ENCODE results near the gene HM13. TPM values are rescaled to one million over a fixed set of nuclear protein-coding genes. Genes with fewer than 3 reads are reported as not detected.

Gene HM13
- total and polyA plus RNA-seq, 9 of the 15 experiments (the other 6 are each of a cell fraction or from before 2014, with no cell fraction given) = 7.7 to 136 (median 74.5) TPM

- TF ChIP-seq CUX1 (CRISPR knock-in tag; IDR thresholded peaks at IDR 0.05) (no peak), ZEB2 (IDR thresholded peaks at IDR 0.05) (peak; percentile 86), NFE2 (IDR thresholded peaks at IDR 0.05; ENCODE audit: low read depth) (peak; percentile 96), ZNF445 (CRISPR knock-in tag; IDR thresholded peaks at IDR 0.05; ENCODE audit: low read depth) (peak; percentile 78), ZNF583 (CRISPR knock-in tag; IDR thresholded peaks at IDR 0.05) (peak; percentile 79), MCM2 (IDR thresholded peaks at IDR 0.05; ENCODE audit: low read depth) (no peak), E2F1 (CRISPR knock-in tag; IDR thresholded peaks at IDR 0.05) (no peak; the same call in 1 of the 2 replicates), ZNF76 (CRISPR knock-in tag; IDR thresholded peaks at IDR 0.05; ENCODE audit: borderline replicate concordance) (0 out of 2 replicates have a peak, but pooled peaks have one; percentile 8), XRCC5 (IDR thresholded peaks at IDR 0.05; ENCODE audit: low read depth, low read length) (peak; percentile 75; the same call in 1 of the 2 replicates), TSHZ1 (CRISPR knock-in tag; IDR thresholded peaks at IDR 0.05) (no peak), ZNF212 (CRISPR knock-in tag; IDR thresholded peaks at IDR 0.05) (peak; percentile 84), BRCA1 (IDR thresholded peaks at IDR 0.05) (no peak), BRCA1 (CRISPR knock-in tag; IDR thresholded peaks at IDR 0.05) (no peak), ZBTB49 (CRISPR knock-in tag; IDR thresholded peaks at IDR 0.05; ENCODE audit: borderline replicate concordance) (no peak), ATF1 (CRISPR knock-in tag; IDR thresholded peaks at IDR 0.05) (no peak), ATF1 (tag; IDR thresholded peaks at IDR 0.05) (peak; percentile 76)
Measured at GRCh38 chr20:31572701-31573554, 58.7 kb downstream of the HM13 start (continued).
